Mesenchymal stem cell (in vitro differentiated cells and primary cell): ENCODE results near the gene HINT3.

ENCODE experiments used
- DNase-seq: peaks from one replicate; pipeline ENCODE4 v3.0.0-alpha.2; 2013
- H2AFZ ChIP-seq: one replicate; pipeline ENCODE4 v1.6.1; 2013; ENCODE audit warnings: low read depth, mild to moderate bottlenecking, control low read depth, inconsistent platforms, low read length, moderate library complexity
- H2AK5ac ChIP-seq: 2 replicates; pipeline ENCODE4 v1.6.1; 2013; ENCODE audit warnings: low read length, moderate library complexity, mild to moderate bottlenecking, inconsistent platforms; ENCODE audit not compliant: severe bottlenecking
- H2BK120ac ChIP-seq: one replicate; pipeline ENCODE4 v1.6.1; 2013; ENCODE audit warnings: low read depth, mild to moderate bottlenecking, inconsistent platforms, low read length, moderate library complexity
- H2BK12ac ChIP-seq, 2 experiments: one replicate each; pipeline ENCODE4 v1.6.1; 2013; ENCODE audit warnings: inconsistent platforms in 2 of 2, low read length in 2 of 2, mild to moderate bottlenecking in 2 of 2, moderate library complexity in 2 of 2, control low read depth in 1 of 2
- H2BK15ac ChIP-seq: one replicate; pipeline ENCODE4 v1.6.1; 2013; ENCODE audit warnings: mild to moderate bottlenecking, low read depth, inconsistent platforms; ENCODE audit not compliant: poor library complexity, severe bottlenecking
- H2BK5ac ChIP-seq: 2 replicates; pipeline ENCODE4 v1.6.1; 2013; ENCODE audit warnings: low read depth, mild to moderate bottlenecking, low read length, control low read depth, inconsistent platforms; ENCODE audit not compliant: poor library complexity, severe bottlenecking
- H3K14ac ChIP-seq, 2 experiments: one replicate each; pipeline ENCODE4 v1.6.1; 2013; ENCODE audit warnings: inconsistent platforms in 2 of 2, low read length in 2 of 2, control low read depth in 1 of 2, mild to moderate bottlenecking in 1 of 2, moderate library complexity in 1 of 2
- H3K18ac ChIP-seq, 2 experiments: one replicate each; pipeline ENCODE4 v1.6.1; 2013; ENCODE audit warnings: inconsistent platforms in 2 of 2, low read length in 2 of 2, control low read depth in 1 of 2, low read depth in 1 of 2, mild to moderate bottlenecking in 1 of 2
- H3K23ac ChIP-seq, 2 experiments: one replicate each; pipeline ENCODE4 v1.6.1; 2013; ENCODE audit warnings: inconsistent platforms in 2 of 2, low read length in 2 of 2, mild to moderate bottlenecking in 2 of 2, moderate library complexity in 2 of 2, control low read depth in 1 of 2
- H3K27ac ChIP-seq: 2 replicates; pipeline ENCODE4 v1.5.1; 2013; ENCODE audit warnings: mild to moderate bottlenecking, moderate library complexity, low read length, control low read depth, inconsistent platforms; ENCODE audit not compliant: poor library complexity, severe bottlenecking
- H3K27me3 ChIP-seq, 2 experiments: 2 replicates each; pipeline versions ENCODE4 v1.6.1 to v1.7.0; 2013; ENCODE audit warnings: low read length in 2 of 2, mild to moderate bottlenecking in 2 of 2, moderate library complexity in 2 of 2, control low read depth in 1 of 2, inconsistent platforms in 1 of 2; ENCODE audit not compliant: control insufficient read depth in 1 of 2, insufficient read depth in 1 of 2
- H3K36me3 ChIP-seq, 2 experiments: 2 replicates each; pipeline versions ENCODE4 v1.6.1 to v1.7.0; 2013; ENCODE audit warnings: low read length in 2 of 2, control low read depth in 1 of 2, inconsistent platforms in 1 of 2, low read depth in 1 of 2, mild to moderate bottlenecking in 1 of 2; ENCODE audit not compliant: insufficient read depth in 2 of 2, control insufficient read depth in 1 of 2
- H3K4ac ChIP-seq, 2 experiments: one replicate each; pipeline ENCODE4 v1.6.1; 2013; ENCODE audit warnings: inconsistent platforms in 2 of 2, low read length in 2 of 2, mild to moderate bottlenecking in 2 of 2, moderate library complexity in 2 of 2, control low read depth in 1 of 2, low read depth in 1 of 2
- H3K4me1 ChIP-seq: 2 replicates; pipeline ENCODE4 v1.6.1; 2013; ENCODE audit warnings: low read depth, low read length, control low read depth; ENCODE audit not compliant: control insufficient read depth, insufficient read depth
- H3K4me2 ChIP-seq: 2 replicates; pipeline ENCODE4 v1.6.1; 2013; ENCODE audit warnings: low read length, mild to moderate bottlenecking, inconsistent platforms; ENCODE audit not compliant: poor library complexity, severe bottlenecking
- H3K4me3 ChIP-seq, 2 experiments: 2 replicates each; pipeline versions ENCODE4 v1.5.1 to v1.7.0; 2013; ENCODE audit warnings: low read length in 2 of 2, mild to moderate bottlenecking in 2 of 2, control low read depth in 1 of 2, low read depth in 1 of 2; ENCODE audit not compliant: insufficient read depth in 1 of 2
- H3K79me1 ChIP-seq: replicated peaks from 2 replicates; pipeline ENCODE4 v1.6.1; 2013; ENCODE audit warnings: mild to moderate bottlenecking, control low read depth, low read length, inconsistent platforms; ENCODE audit not compliant: poor library complexity, severe bottlenecking
- H3K9ac ChIP-seq: 2 replicates; pipeline ENCODE4 v1.7.0; 2013; ENCODE audit warnings: mild to moderate bottlenecking, low read length, moderate library complexity
- H3K9me3 ChIP-seq: 2 replicates; pipeline ENCODE4 v1.7.0; 2013; ENCODE audit warnings: mild to moderate bottlenecking, low read length; ENCODE audit not compliant: control insufficient read depth
- H4K8ac ChIP-seq: one replicate; pipeline ENCODE4 v1.6.1; 2013; ENCODE audit warnings: inconsistent platforms, mild to moderate bottlenecking, low read length, moderate library complexity
- H4K91ac ChIP-seq: one replicate; pipeline ENCODE4 v1.6.1; 2013; ENCODE audit warnings: mild to moderate bottlenecking, low read length, inconsistent platforms
- WGBS: methylation state at CpG from one replicate; pipeline ENCODE4 v1.1.7; 2013; ENCODE audit warnings: mixed read lengths; 5-methylcytosine and 5-hydroxymethylcytosine counted together

HINT3 gene

DNA sequence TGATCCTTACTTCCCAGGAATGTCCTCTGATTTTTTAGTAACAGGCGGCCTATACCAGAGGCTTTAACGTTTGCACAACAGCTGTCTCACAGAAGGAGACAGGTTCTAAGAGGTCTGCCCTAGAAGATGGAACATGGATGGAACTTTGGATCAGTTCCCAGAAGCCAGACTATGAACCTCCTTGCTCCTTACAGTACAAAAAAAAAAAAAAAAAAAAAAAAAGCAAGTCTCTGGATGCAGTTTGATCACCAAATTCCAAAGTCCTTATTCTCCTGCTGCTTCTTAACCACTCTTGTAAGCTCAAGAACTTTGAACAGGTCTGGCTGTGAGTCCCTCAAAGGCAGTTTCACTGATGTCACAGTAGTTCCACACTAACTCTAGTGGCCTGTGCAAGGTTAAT is 27.7 kb downstream of the HINT3 start:
- Histone ChIP-seq H3K9ac (peak overlapping the region; percentile 61), H3K36me3 (peaks cover 0 to 4% of the 10 kb centered on the region in 2 experiments), H3K27me3 (no peaks in the 10 kb centered on the region), H2BK120ac (no peak overlapping the region), H3K9me3 (no peaks in the 10 kb centered on the region), H2AFZ (no peak overlapping the region), H3K27ac (no peak overlapping the region), H4K8ac (no peak overlapping the region), H3K14ac (no peak overlapping the region), H2BK15ac (no peak overlapping the region), H2BK12ac (no peak overlapping the region), H3K18ac (no peak overlapping the region), H3K23ac (no peak overlapping the region), H3K4me3 (no peak overlapping the region), H3K4ac (no peak overlapping the region), H3K79me1 (peaks cover 9% of the 10 kb centered on the region), H2BK5ac (no peak overlapping the region), H4K91ac (no peak overlapping the region), H3K4me1 (peaks cover 1% of the 10 kb centered on the region), H2AK5ac (no peak overlapping the region), H3K4me2 (no peak overlapping the region)
- WGBS: 90% methylated on average over 2 of the region's 2 CpGs
- DNase-seq: peak; percentile 60

DNA sequence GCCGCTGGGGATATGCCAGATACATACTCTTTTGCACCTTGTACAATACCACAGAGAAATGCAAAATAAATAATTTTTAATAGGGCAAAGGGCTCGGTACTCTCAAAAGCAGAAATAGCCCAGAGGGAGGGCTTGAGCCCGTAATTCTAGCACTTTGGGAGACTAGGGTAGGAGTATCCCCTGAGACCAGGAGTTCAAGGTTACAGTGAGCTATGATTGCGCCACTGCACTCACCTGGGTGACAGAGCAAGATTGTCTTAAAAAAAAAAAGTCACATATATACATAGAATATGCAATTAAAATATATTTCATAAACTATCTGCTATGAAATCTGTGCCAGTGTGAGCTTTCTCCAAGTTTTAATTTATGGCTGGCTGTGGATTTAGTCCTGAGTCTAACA is 29.0 kb downstream of the HINT3 start:
- 79% methylated on average over 2 of the region's 4 CpGs for WGBS

GRCh38 chr6:125985979-125986300 is 29.4 kb downstream of the HINT3 start:
- no peak overlapping the region for H2BK15ac ChIP-seq
- no peak for DNase-seq
- H4K8ac ChIP-seq: peak overlapping the region; percentile 95
- no peak overlapping the region for H3K23ac ChIP-seq
- H2BK120ac ChIP-seq: no peak overlapping the region
- H2BK12ac ChIP-seq: no peak overlapping the region
- H3K27ac ChIP-seq: peak overlapping the region; percentile 75
- 0% methylated on average over 2 of the region's 3 CpGs for WGBS
- H2AFZ ChIP-seq: no peak overlapping the region
- peak overlapping the region; percentile 52 to 88 for H3K18ac ChIP-seq
- no peak overlapping the region for H3K4ac ChIP-seq
- H3K36me3 ChIP-seq: peaks cover 0 to 4% of the 10 kb centered on the region in 2 experiments
- no peak overlapping the region for H2BK5ac ChIP-seq
- H3K4me2 ChIP-seq: peak overlapping the region; percentile 74
- H3K9me3 ChIP-seq: no peaks in the 10 kb centered on the region
- H3K9ac ChIP-seq: peak overlapping the region; percentile 93
- peak overlapping the region; percentile 77 for H4K91ac ChIP-seq
- peaks cover 12% of the 10 kb centered on the region for H3K79me1 ChIP-seq
- no peak overlapping the region for H2AK5ac ChIP-seq
- peak overlapping the region; percentile 88 to 98 for H3K4me3 ChIP-seq
- no peak overlapping the region for H3K14ac ChIP-seq
- no peaks in the 10 kb centered on the region for H3K27me3 ChIP-seq
- peaks cover 1% of the 10 kb centered on the region for H3K4me1 ChIP-seq

More for the DNA sequence above, 29.0 kb downstream of the HINT3 start:
- H3K27me3 ChIP-seq: no peaks in the 10 kb centered on the region
- peak overlapping the region; percentile 93 for H3K9ac ChIP-seq
- H2BK12ac ChIP-seq: no peak overlapping the region
- no peak overlapping the region for H2BK5ac ChIP-seq
- peaks cover 0 to 4% of the 10 kb centered on the region in 2 experiments for H3K36me3 ChIP-seq
- H2AK5ac ChIP-seq: peak overlapping the region; percentile 22
- H3K4me1 ChIP-seq: peaks cover 1% of the 10 kb centered on the region
- no peak overlapping the region for H3K18ac ChIP-seq
- no peak overlapping the region for H3K23ac ChIP-seq
- no peaks in the 10 kb centered on the region for H3K9me3 ChIP-seq
- no peak overlapping the region for H2AFZ ChIP-seq
- no peak overlapping the region for H2BK120ac ChIP-seq
- no peak overlapping the region for H2BK15ac ChIP-seq
- H4K8ac ChIP-seq: no peak overlapping the region
- peaks cover 12% of the 10 kb centered on the region for H3K79me1 ChIP-seq
- DNase-seq: no peak
- H3K27ac ChIP-seq: no peak overlapping the region
- peak overlapping the region; percentile 18 for H3K4me2 ChIP-seq
- H4K91ac ChIP-seq: no peak overlapping the region
- peak overlapping the region in 1 of 2 experiments; percentile 98 for H3K4me3 ChIP-seq
- no peak overlapping the region for H3K14ac ChIP-seq
- H3K4ac ChIP-seq: no peak overlapping the region

- Histone ChIP-seq H3K9me3 (no peaks in the 10 kb centered on the region), H2BK120ac (peak within 1 kb of the TSS; percentile 83), H2AK5ac (peak within 1 kb of the TSS; percentile 22), H3K4me3 (peak within 1 kb of the TSS; percentile 88 to 98), H3K36me3 (peaks cover 0 to 4% of the 10 kb centered on the region in 2 experiments), H4K8ac (peak within 1 kb of the TSS; percentile 95), H3K18ac (peak within 1 kb of the TSS; percentile 88 to 98), H3K9ac (peak within 1 kb of the TSS; percentile 93), H3K27me3 (no peaks in the 10 kb centered on the region), H3K79me1 (peaks cover 15% of the 10 kb centered on the region), H3K23ac (no peak within 1 kb of the TSS), H3K4me1 (peaks cover 1% of the 10 kb centered on the region), H3K27ac (peak within 1 kb of the TSS; percentile 75), H2AFZ (peak within 1 kb of the TSS; percentile 92), H4K91ac (peak within 1 kb of the TSS; percentile 95), H3K4me2 (peak within 1 kb of the TSS; percentile 74), H2BK15ac (peak within 1 kb of the TSS; percentile 99), H3K4ac (peak within 1 kb of the TSS; percentile 42 to 95), H2BK5ac (peak within 1 kb of the TSS; percentile 14), H3K14ac (no peak within 1 kb of the TSS), H2BK12ac (peak within 1 kb of the TSS; percentile 15 to 49)
- DNase-seq: peak; percentile 90
- WGBS: under 1% methylated on average over 44 of the region's 52 CpGs
Observed at GRCh38 chr6:125986301-125987025, 29.9 kb downstream of the HINT3 start, which contains the start of gene TRMT11. TRMT11 (plus strand) TSS chr6:125986540; CDS start chr6:125986551, 11 bp downstream.
